DMS153 treated with DMSO at 0.1 percent for 48 hours (cell line): ENCODE measurements around the gene TGM5.
"Not testable (repeated sequence)": the region's sequence is repeated elsewhere in the genome, so short reads cannot be mapped to it uniquely, and the experiment has no call there.

ENCODE experiments used
- DNase-seq: peaks from one replicate; lab custom pipeline; 2025; ENCODE audit not compliant: unreplicated experiment; lab: John Stamatoyannopoulos, UW

Gene TGM5

GRCh38 chr15:43275740-43276562, 9.2 kb upstream of the TGM5 start:
- DNase-seq: no peak

- DNase-seq: no peak
Observed at GRCh38 chr15:43274136-43274535, 7.4 kb upstream of the TGM5 start.

DNA sequence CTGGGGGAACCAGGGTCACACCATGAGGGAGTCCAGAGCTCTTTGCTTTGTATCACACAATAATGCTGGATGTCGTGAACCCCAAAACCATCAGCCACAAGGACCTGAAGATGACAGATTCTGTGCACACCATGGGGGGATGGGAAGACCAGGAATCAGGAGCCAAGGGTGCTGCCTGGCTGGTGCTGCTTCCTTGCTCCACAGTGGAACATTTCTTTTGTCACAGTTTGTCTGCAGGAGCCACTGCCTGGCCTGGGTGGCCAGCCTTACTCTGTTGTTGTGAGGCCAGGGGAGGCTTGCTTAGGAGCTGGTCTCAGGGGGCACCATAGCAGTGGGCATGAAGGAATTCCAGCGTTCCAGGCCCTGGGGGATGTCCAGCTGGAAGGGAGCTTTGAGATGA, 6.5 kb upstream of the TGM5 start:
- no peak for DNase-seq

DNA sequence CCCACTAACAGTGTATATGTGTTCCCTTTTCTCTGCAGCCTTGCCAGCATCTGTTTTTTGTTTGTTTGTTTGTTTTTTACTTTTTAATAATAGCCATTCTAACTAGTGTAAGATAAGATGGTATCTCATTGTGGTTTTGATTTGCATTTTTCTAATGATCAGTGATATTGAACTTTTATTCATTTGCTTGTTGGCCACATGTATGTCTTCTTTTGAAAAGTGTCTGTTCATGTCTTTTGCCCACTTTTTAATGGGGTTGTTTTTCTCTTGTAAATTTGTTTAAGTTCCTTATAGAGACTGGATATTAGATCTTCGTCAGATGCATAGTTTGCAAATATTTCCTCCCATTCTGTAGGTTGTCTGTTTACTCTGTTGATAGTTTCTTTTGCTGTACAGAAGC, 5.2 kb upstream of the TGM5 start:
- DNase-seq: not testable (repeated sequence)

GRCh38 chr15:43270676-43271306, 4.1 kb upstream of the TGM5 start:
- DNase-seq: no peak

DNA sequence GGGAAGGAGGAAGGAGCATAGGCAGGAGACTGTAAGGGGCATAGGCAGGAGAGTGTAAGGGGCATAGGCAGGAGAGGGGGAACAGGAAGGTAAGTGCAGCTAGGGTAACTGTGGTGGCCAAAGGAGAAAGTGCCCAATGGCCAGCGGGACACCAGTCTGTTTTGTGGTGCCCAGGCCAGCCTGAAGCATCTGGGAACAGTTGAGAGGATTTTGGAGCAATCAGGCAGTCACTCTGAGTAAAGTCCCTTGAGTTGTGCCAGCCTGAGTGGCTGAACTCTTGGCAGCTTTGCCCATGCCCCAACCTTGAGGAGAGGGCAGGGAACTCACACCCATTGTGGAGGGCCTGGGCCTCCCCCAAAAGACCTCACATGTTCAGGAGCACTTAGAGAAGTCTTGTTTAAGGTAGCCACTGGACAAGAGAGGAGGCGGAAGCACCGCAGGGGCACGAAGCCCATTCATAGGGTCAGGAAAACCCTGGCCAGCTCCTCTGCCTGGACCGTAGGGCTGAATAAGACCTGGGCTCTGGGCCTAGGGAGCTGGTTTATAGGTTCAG, 3.5 kb upstream of the TGM5 start:
- no peak for DNase-seq

- no peak for DNase-seq
Observed at GRCh38 chr15:43268111-43269105, 1.7 kb upstream of the TGM5 start.

DNA sequence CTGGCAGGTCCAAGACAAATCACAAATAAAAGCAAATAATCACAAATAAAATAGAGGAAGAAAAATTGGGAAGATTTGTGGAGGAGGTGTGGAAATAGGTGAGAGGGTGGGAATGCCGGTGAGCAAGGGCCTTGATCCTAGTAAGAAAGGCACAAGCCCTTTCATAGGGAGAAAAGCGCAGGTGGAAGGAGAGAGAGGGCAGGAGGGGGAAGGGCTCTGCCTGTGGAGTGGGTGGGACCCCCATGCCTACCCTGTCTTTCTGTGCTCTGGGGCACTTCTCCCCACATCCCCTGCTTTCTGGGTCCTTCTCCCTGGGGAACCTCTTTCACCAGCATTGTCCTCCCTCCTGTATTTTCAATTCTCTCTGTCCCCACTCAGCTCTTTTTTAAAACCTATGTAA, 711 bp upstream of the TGM5 start:
- DNase-seq: no peak

- DNase-seq: no peak
Observed at GRCh38 chr15:43266386-43266785, 342 bp downstream of the TGM5 start.

DNA sequence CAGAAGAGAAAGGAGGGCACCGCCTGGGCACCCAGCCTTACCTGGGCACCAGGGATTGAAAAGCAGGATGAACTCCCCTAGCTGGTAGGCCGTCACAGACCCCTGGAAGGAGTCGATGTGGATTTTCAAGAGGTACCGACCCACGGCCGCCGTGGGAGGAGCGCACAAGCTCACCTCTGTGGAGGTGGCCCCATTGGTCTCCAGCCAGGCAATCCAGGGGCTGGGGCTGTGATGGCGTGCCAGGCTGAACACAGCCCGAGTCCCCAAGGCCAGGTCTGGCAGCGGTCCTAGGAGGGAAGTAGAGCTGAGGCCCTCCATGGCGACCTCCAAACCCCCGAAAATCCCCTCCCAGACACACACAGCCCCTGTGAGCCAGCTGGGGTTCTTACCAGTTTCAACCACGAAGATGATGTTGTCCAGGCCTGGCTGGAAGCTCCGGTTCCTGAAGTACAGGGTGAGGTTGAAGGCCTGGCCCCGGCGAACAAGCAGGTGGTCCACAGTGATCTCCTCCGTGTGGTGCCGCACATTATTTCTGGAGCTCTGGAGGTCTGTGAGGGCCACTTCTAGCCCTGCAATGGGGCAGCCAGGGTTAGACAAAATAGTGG, 6.6 kb downstream of the TGM5 start:
- no peak for DNase-seq

GRCh38 chr15:43258781-43259180, 7.9 kb downstream of the TGM5 start:
- DNase-seq: no peak

- DNase-seq: no peak
Observed at GRCh38 chr15:43256341-43256740, 10.4 kb downstream of the TGM5 start.

GRCh38 chr15:43255376-43255775, 11.4 kb downstream of the TGM5 start:
- no peak for DNase-seq

GRCh38 chr15:43253431-43254403, 13.0 kb downstream of the TGM5 start:
- no peak for DNase-seq

GRCh38 chr15:43251871-43252250, 14.9 kb downstream of the TGM5 start:
- no peak for DNase-seq

GRCh38 chr15:43251185-43251870, 15.4 kb downstream of the TGM5 start:
- DNase-seq: no peak

- no peak for DNase-seq
Observed at GRCh38 chr15:43250785-43251184, 15.9 kb downstream of the TGM5 start.

GRCh38 chr15:43249699-43250203, 17.0 kb downstream of the TGM5 start:
- no peak for DNase-seq

- DNase-seq: no peak
Observed at GRCh38 chr15:43249236-43249635, 17.5 kb downstream of the TGM5 start.
